C4-2B (cell line): ENCODE results near the gene UBL4B.

ENCODE experiments used
- CTCF ChIP-seq: fragments of 450-650 bp; conservative IDR thresholded peaks from 2 replicates; pipeline ENCODE4 v1.5.1; 2017; ENCODE audit warnings: mild to moderate bottlenecking
- ZFX ChIP-seq: fragments of 450-650 bp; IDR thresholded peaks from 2 replicates; pipeline ENCODE4 v1.6.1; 2017

GRCh38 chr1:110102081-110102480 is 10.2 kb upstream of the UBL4B start:
- TF ChIP-seq CTCF (no peak), ZFX (no peak)
